HG02798 (cell line): ENCODE data around the gene ITGA11.

Source experiments
- ATAC-seq: cut with Tn5 transposase; IDR thresholded peaks from one replicate; pipeline ENCODE4 v1.9.1; 2021; ENCODE audit warnings: mild to moderate bottlenecking; ENCODE audit not compliant: unreplicated experiment, poor library complexity

ITGA11 gene

GRCh38 chr15:68413363-68414205 is 18.4 kb downstream of the ITGA11 start:
- no peak for ATAC-seq

- no peak for ATAC-seq
These were observed 19.7 kb downstream of the ITGA11 start for GRCh38 chr15:68412218-68412617.

- ATAC-seq, result no peak
These were observed 20.2 kb downstream of the ITGA11 start for GRCh38 chr15:68411735-68412134.

GRCh38 chr15:68411343-68411675 is 20.7 kb downstream of the ITGA11 start:
- ATAC-seq, result no peak

GRCh38 chr15:68410466-68411342 is 21.3 kb downstream of the ITGA11 start:
- no peak for ATAC-seq

GRCh38 chr15:68409736-68410370 is 22.1 kb downstream of the ITGA11 start:
- ATAC-seq, result no peak

- no peak for ATAC-seq
These were observed 23.0 kb downstream of the ITGA11 start for GRCh38 chr15:68408971-68409370.

- no peak for ATAC-seq
These were observed 23.8 kb downstream of the ITGA11 start for GRCh38 chr15:68407886-68408881.

- no peak for ATAC-seq
These were observed 24.6 kb downstream of the ITGA11 start for GRCh38 chr15:68407141-68407885.

GRCh38 chr15:68405378-68406250 is 26.3 kb downstream of the ITGA11 start:
- ATAC-seq, result no peak

- ATAC-seq, result no peak
These were observed 27.7 kb downstream of the ITGA11 start for GRCh38 chr15:68404056-68404798.

- ATAC-seq, result no peak
These were observed 28.6 kb downstream of the ITGA11 start for GRCh38 chr15:68403161-68403941.

- no peak for ATAC-seq
These were observed 29.4 kb downstream of the ITGA11 start for GRCh38 chr15:68402432-68403160.

GRCh38 chr15:68401496-68402431 is 30.2 kb downstream of the ITGA11 start:
- ATAC-seq, result no peak

- no peak for ATAC-seq
These were observed 31.9 kb downstream of the ITGA11 start for GRCh38 chr15:68400066-68400456.
